Kidney glomerular epithelial cell (primary cell): ENCODE data around the gene PGS1.

ENCODE experiments used
- DNase-seq: peaks from one replicate; lab custom pipeline; 2025; lab: John Stamatoyannopoulos, UW

PGS1 gene

GRCh38 chr17:78427140-78427539 lies 48.7 kb downstream of the PGS1 start:
- DNase-seq = no peak

- DNase-seq = no peak
These were observed 49.7 kb downstream of the PGS1 start for GRCh38 chr17:78428025-78428575.

- DNase-seq = no peak
These were observed 50.6 kb downstream of the PGS1 start for GRCh38 chr17:78428836-78429617.

- no peak for DNase-seq
These were observed 51.2 kb downstream of the PGS1 start for GRCh38 chr17:78429618-78429995.

- no peak for DNase-seq
These were observed 52.6 kb downstream of the PGS1 start for GRCh38 chr17:78430892-78431691.

- no peak for DNase-seq
These were observed 53.2 kb downstream of the PGS1 start for GRCh38 chr17:78431692-78431958.

- no peak for DNase-seq
These were observed 54.0 kb downstream of the PGS1 start for GRCh38 chr17:78432226-78433012.

- no peak for DNase-seq
These were observed 54.7 kb downstream of the PGS1 start for GRCh38 chr17:78433013-78433727.

- DNase-seq = no peak
These were observed 55.4 kb downstream of the PGS1 start for GRCh38 chr17:78433780-78434335.

- DNase-seq = no peak
These were observed 56.2 kb downstream of the PGS1 start for GRCh38 chr17:78434455-78435329.

GRCh38 chr17:78435330-78436005 lies 57.0 kb downstream of the PGS1 start:
- no peak for DNase-seq

GRCh38 chr17:78437508-78438169 lies 59.2 kb downstream of the PGS1 start:
- no peak for DNase-seq

- DNase-seq = no peak
These were observed 59.8 kb downstream of the PGS1 start for GRCh38 chr17:78438271-78438691.

GRCh38 chr17:78438694-78439325 lies 60.4 kb downstream of the PGS1 start:
- no peak for DNase-seq

- no peak for DNase-seq
These were observed 63.0 kb downstream of the PGS1 start for GRCh38 chr17:78441271-78441971.

GRCh38 chr17:78442648-78443218 lies 64.3 kb downstream of the PGS1 start:
- DNase-seq = no peak

- DNase-seq = no peak
These were observed 65.9 kb downstream of the PGS1 start for GRCh38 chr17:78444392-78444791.

GRCh38 chr17:78446833-78447232 lies 68.4 kb downstream of the PGS1 start:
- DNase-seq = no peak
